Activated CD8-positive, alpha-beta T cell treated with anti-CD3 and anti-CD28 coated beads, Interleukin-2, amount 10 ng/mL, durations not matched to agents 7 days and 5 days (primary cell): ENCODE data around the gene CASP6. TPM values are rescaled to one million over a fixed set of nuclear protein-coding genes. Genes with fewer than 3 reads are reported as not detected.
A peak's percentile ranks its signal among the peaks of the same experiment; 100 is the strongest.

Experiments
- ATAC-seq: fragments of 150-1000 bp; cut with Tn5 transposase; one replicate; pipeline ENCODE4 v1.10.0; 2021; ENCODE audit warnings: moderate library complexity
- CTCF ChIA-PET: fragments of 350-600 bp; sonication (Branson Sonifier 250); formaldehyde crosslinking; loops from one replicate; lab custom pipeline; 2021; ENCODE audit warnings: antibody characterized with exemption; lab: Charles Lee
- POLR2A ChIA-PET: fragments of 350-600 bp; sonication (Branson Sonifier 250); formaldehyde crosslinking; loops from one replicate; lab custom pipeline; 2021; ENCODE audit warnings: antibody characterized with exemption; lab: Charles Lee
- DNase-seq: peaks from one replicate; pipeline ENCODE4 v3.0.0-alpha.2; 2020
- H3K27ac Mint-ChIP-seq: one replicate; pipeline ENCODE4 v1.8.0; 2021; ENCODE audit warnings: mild to moderate bottlenecking, mixed read lengths
- H3K27me3 Mint-ChIP-seq: one replicate; pipeline ENCODE4 v1.8.0; 2021; ENCODE audit warnings: low read depth, mixed read lengths
- H3K36me3 Mint-ChIP-seq: one replicate; pipeline ENCODE4 v1.8.0; 2021; ENCODE audit warnings: low read depth, mixed read lengths
- H3K4me1 Mint-ChIP-seq: one replicate; pipeline ENCODE4 v1.8.0; 2021; ENCODE audit warnings: low read depth, mixed read lengths
- H3K4me3 Mint-ChIP-seq: one replicate; pipeline ENCODE4 v1.8.0; 2021; ENCODE audit warnings: mild to moderate bottlenecking, mixed read lengths
- H3K9me3 Mint-ChIP-seq: one replicate; pipeline ENCODE4 v1.8.0; 2022; ENCODE audit warnings: mixed read lengths; ENCODE audit not compliant: insufficient read depth
- total RNA-seq, 2 experiments: library from RNA; stranded (reverse); gene quantifications; one replicate each; pipeline ENCODE4 v1.2.3, GENCODE V29; 2021

CASP6 gene
- total RNA-seq, 2 experiments from 2014 or later: 24.1 to 25.5 TPM

DNA sequence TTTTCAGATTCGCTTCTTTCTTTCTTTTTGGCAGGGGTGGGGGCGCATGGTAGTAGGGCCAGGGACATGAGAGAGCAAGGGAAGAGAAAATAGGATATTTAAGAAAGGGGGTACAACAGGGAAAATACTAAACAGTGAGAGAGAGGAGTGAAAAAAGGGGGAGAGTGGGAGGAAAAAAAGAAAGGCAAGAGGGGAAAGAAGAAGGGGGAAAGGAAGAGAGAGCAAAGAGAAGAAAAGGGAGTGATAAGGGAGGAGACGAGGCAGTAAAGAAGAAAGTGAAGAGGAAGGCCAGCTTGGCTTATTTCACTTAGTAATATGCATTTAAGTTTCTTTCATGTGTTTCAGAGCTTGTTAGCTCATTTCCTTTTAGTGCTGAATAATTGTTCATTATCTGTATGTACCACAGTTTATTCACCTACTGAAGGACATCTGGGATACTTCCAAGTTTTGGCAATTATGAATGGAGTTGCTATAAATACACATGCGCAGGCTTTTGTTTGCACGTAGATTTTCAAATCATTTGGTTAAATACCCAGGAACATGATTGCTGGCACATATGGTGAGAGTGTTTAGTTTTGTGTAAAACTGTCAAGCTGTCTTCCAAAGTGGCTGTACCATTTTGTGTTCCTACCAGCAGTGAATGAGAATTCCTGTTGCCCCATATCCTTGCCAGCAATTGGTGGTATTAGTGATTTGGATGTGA is 37.3 kb downstream of the CASP6 start:
- POLR2A ChIA-PET: no interaction called here
- Mint-ChIP-seq H3K4me3 (no peak overlapping the region), H3K27ac (no peak overlapping the region), H3K9me3 (no peaks in the 10 kb centered on the region), H3K27me3 (no peaks in the 10 kb centered on the region), H3K36me3 (peaks cover 41% of the 10 kb centered on the region), H3K4me1 (peaks cover 25% of the 10 kb centered on the region)
- ATAC-seq (no peak), DNase-seq (no peak)
- CTCF ChIA-PET: no interaction called here

- CTCF ChIA-PET: interaction anchor here (0.7 to 1.4 kb wide), 5 partner anchors 10 to 228 kb away, joined by 3 to 4 read pairs (median 3); no protein-coding TSS in a partner anchor
Measured at GRCh38 chr4:109662771-109663170, 40.5 kb downstream of the CASP6 start.

DNA sequence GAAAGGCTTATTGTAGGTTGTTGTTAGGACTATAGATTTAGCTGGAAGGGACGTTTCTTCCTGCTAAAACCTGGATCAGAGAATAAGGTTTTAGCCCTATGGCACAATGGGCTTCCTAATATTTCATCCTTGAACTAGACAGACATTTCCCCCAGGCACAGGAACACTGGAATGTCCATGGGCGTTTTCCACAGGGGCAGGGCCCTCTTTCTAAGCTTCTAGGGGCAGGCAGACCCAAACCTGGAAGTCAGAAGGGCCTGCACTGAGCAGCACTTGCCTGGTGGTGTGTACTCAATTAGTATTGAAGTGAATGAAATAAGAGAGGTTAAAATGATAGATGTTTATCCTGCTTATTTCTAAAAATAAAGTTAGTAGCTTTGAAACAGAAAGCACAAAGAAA is 41.1 kb downstream of the CASP6 start:
- H3K4me3 Mint-ChIP-seq: no peak overlapping the region
- no peak for DNase-seq
- peaks cover 10% of the 10 kb centered on the region for H3K4me1 Mint-ChIP-seq
- no peaks in the 10 kb centered on the region for H3K27me3 Mint-ChIP-seq
- CTCF ChIA-PET: interaction anchor here (0.7 to 1.4 kb wide), 3 partner anchors 9 to 228 kb away, joined by 3 to 4 read pairs (median 3); no protein-coding TSS in a partner anchor
- no peaks in the 10 kb centered on the region for H3K9me3 Mint-ChIP-seq
- H3K27ac Mint-ChIP-seq: no peak overlapping the region
- no peak for ATAC-seq
- POLR2A ChIA-PET: interaction anchor here (0.7 kb wide), 1 partner anchor 198 kb away, joined by 3 read pairs; no protein-coding TSS in a partner anchor
- H3K36me3 Mint-ChIP-seq: peaks cover 36% of the 10 kb centered on the region

More at GRCh38 chr4:109662771-109663170, 40.5 kb downstream of the CASP6 start:
- Mint-ChIP-seq H3K4me1 (peaks cover 12% of the 10 kb centered on the region), H3K4me3 (no peak overlapping the region), H3K27me3 (no peaks in the 10 kb centered on the region), H3K36me3 (peaks cover 36% of the 10 kb centered on the region), H3K27ac (no peak overlapping the region), H3K9me3 (no peaks in the 10 kb centered on the region)
- POLR2A ChIA-PET: no interaction called here
- ATAC-seq (no peak), DNase-seq (no peak)

- no peak for ATAC-seq
- Mint-ChIP-seq H3K36me3 (peaks cover 27% of the 10 kb centered on the region), H3K9me3 (no peaks in the 10 kb centered on the region), H3K27me3 (no peaks in the 10 kb centered on the region), H3K4me3 (no peak overlapping the region), H3K4me1 (peaks cover 14% of the 10 kb centered on the region), H3K27ac (peak overlapping the region; percentile 9)
- no peak for DNase-seq
- CTCF ChIA-PET: interaction anchor here (0.7 to 1.8 kb wide), 7 partner anchors 17 to 232 kb away, joined by 3 to 9 read pairs (median 4); partner anchors contain the start of gene SEC24B
- POLR2A ChIA-PET: interaction anchor here (0.7 kb wide), 2 partner anchors 26 to 99 kb away, joined by 3 read pairs; partner anchors contain the start of gene MCUB
Measured at GRCh38 chr4:109658871-109659410, 44.3 kb downstream of the CASP6 start.

- no peaks in the 10 kb centered on the region for H3K27me3 Mint-ChIP-seq
- POLR2A ChIA-PET: no interaction called here
- H3K36me3 Mint-ChIP-seq: peaks cover 26% of the 10 kb centered on the region
- ATAC-seq: no peak
- no peak overlapping the region for H3K4me3 Mint-ChIP-seq
- peaks cover 14% of the 10 kb centered on the region for H3K4me1 Mint-ChIP-seq
- DNase-seq: no peak
- CTCF ChIA-PET: interaction anchor here (1.8 kb wide), 1 partner anchor 99 kb away, joined by 4 read pairs; no protein-coding TSS in a partner anchor
- H3K9me3 Mint-ChIP-seq: no peaks in the 10 kb centered on the region
- H3K27ac Mint-ChIP-seq: peak overlapping the region; percentile 8
Measured at GRCh38 chr4:109657854-109658418, 45.3 kb downstream of the CASP6 start.

- Mint-ChIP-seq H3K36me3 (peaks cover 38% of the 10 kb centered on the region), H3K9me3 (peaks cover 4% of the 10 kb centered on the region), H3K27me3 (no peaks in the 10 kb centered on the region), H3K27ac (no peak overlapping the region), H3K4me1 (peaks cover 32% of the 10 kb centered on the region), H3K4me3 (no peak overlapping the region)
- POLR2A ChIA-PET: interaction anchor here (0.6 to 0.7 kb wide), 2 partner anchors 96 to 682 kb away, joined by 3 to 4 read pairs; partner anchors contain the start of gene MCUB
- DNase-seq (no peak), ATAC-seq (no peak)
- CTCF ChIA-PET: interaction anchor here (1.5 to 1.7 kb wide), 4 partner anchors 9 to 224 kb away, joined by 4 to 7 read pairs (median 4); partner anchors contain the start of gene SEC24B
Measured at GRCh38 chr4:109655396-109655795, 47.8 kb downstream of the CASP6 start.

DNA sequence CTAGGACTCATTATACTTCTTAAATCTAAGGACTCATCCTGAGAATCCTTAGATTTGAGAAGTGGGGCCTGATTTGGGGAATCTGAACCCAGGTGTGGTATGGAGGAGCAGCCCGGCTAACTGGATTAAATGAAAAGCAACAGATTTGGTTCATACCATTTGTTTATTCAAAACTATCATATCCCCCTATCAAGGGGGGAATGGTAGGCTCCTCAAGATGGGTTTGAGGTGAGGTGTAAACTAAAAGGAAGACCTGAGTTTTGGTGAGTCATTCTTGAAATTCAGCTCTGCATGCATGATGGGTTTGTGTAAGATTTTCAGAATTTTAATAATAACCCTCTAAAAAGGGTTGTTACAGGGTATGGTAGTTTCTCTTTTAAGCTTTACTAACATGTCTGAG is 53.4 kb downstream of the CASP6 start:
- CTCF ChIA-PET: interaction anchor here (0.7 to 0.9 kb wide), 2 partner anchors 13 to 19 kb away, joined by 3 read pairs; no protein-coding TSS in a partner anchor
- Mint-ChIP-seq H3K9me3 (peaks cover 4% of the 10 kb centered on the region), H3K4me1 (peaks cover 45% of the 10 kb centered on the region), H3K27me3 (no peaks in the 10 kb centered on the region), H3K4me3 (peak overlapping the region; percentile 47), H3K36me3 (peaks cover 52% of the 10 kb centered on the region), H3K27ac (peak overlapping the region; percentile 77)
- peak; percentile 47 for DNase-seq
- ATAC-seq: peak; percentile 40
- POLR2A ChIA-PET: interaction anchor here (0.9 to 1.4 kb wide), 3 partner anchors 41 to 90 kb away, joined by 4 read pairs; partner anchors contain the start of gene MCUB

DNA sequence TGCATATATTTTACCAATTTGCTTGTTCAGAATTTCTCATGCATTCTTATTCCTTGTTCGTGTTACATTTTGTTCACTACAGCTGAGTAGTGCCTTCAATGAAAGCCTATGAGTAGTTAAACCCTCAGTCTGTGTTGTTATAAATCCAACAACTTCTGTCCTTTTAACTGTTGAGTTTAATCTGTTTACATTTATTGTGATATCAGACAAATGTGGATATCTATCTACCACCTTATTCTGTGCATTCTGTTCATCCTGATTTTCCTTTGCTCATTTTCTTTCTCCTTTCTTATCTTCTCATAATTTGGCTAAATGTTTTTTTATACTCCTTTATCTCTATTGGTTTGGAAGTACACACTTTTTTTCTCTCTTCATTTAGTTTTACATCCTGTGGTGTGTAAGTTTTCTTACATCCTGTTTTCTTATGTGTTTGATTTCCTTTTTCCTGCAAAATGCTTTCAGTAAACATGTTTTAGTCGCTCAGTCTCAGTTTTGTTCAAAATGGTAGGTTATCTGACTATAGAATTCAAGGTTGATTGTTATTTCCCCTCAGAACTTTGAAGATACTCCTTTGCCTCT is 54.2 kb downstream of the CASP6 start:
- POLR2A ChIA-PET: interaction anchor here (0.9 to 1.5 kb wide), 5 partner anchors 42 to 215 kb away, joined by 3 to 8 read pairs (median 4); partner anchors contain the start of genes MCUB and SEC24B
- H3K27ac Mint-ChIP-seq: peak overlapping the region; percentile 89
- ATAC-seq: peak; percentile 25
- H3K4me3 Mint-ChIP-seq: peak overlapping the region; percentile 56
- no peak for DNase-seq
- peaks cover 4% of the 10 kb centered on the region for H3K9me3 Mint-ChIP-seq
- CTCF ChIA-PET: interaction anchor here (1.2 to 1.9 kb wide), 2 partner anchors 53 to 216 kb away, joined by 3 to 6 read pairs; partner anchors contain the start of gene SEC24B
- no peaks in the 10 kb centered on the region for H3K27me3 Mint-ChIP-seq
- peaks cover 51% of the 10 kb centered on the region for H3K36me3 Mint-ChIP-seq
- peaks cover 44% of the 10 kb centered on the region for H3K4me1 Mint-ChIP-seq

DNA sequence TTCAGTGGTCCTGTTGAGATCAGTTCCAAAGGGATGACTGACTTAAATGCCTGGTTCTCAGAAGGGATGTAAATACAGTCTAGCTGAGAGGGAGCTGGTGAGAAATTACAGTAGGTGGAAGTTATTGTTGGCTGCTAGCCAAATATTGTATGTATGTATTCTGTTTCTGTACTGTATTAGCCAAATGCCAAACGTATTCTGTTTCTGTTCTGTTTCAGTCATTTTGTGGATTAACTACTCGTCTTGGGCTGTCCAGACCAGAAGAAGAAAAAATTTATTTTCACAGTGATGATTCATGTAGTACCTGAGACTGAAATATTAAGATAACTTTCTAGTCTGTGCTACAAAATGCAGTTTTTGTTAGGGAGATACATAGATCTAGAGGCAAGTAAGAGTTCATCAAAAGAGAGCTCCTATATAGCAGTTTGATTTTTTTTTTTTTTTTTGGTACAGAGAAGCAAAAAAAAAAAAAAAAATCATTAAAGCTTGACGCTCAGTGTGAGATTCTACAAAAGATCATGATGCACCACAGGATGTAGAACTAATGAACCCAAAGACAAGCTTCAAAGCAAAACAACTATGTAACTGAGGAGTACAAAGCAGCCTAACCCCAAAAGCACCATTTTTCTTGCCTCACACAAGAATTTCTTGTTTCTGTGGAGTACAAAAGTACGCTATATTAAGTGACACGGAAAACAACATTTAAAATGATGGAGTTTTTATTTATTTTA is 54.8 kb downstream of the CASP6 start:
- Mint-ChIP-seq H3K9me3 (peaks cover 4% of the 10 kb centered on the region), H3K4me3 (peak overlapping the region; percentile 56), H3K27ac (peak overlapping the region; percentile 89), H3K36me3 (peaks cover 47% of the 10 kb centered on the region), H3K4me1 (peaks cover 44% of the 10 kb centered on the region), H3K27me3 (no peaks in the 10 kb centered on the region)
- peak; percentile 76 for ATAC-seq
- POLR2A ChIA-PET: interaction anchor here (0.9 to 1.5 kb wide), 4 partner anchors 53 to 214 kb away, joined by 3 to 8 read pairs (median 5); partner anchors contain the start of genes MCUB and SEC24B
- DNase-seq: no peak
- CTCF ChIA-PET: interaction anchor here (1.2 to 1.9 kb wide), 2 partner anchors 54 to 215 kb away, joined by 3 to 6 read pairs; partner anchors contain the start of gene SEC24B

GRCh38 chr4:109645874-109646710 is 57.2 kb downstream of the CASP6 start:
- ATAC-seq: peak; percentile 6
- Mint-ChIP-seq H3K9me3 (no peaks in the 10 kb centered on the region), H3K27me3 (no peaks in the 10 kb centered on the region), H3K4me3 (no peak overlapping the region), H3K4me1 (peaks cover 32% of the 10 kb centered on the region), H3K27ac (no peak overlapping the region), H3K36me3 (peaks cover 30% of the 10 kb centered on the region)
- no peak for DNase-seq
- POLR2A ChIA-PET: interaction anchor here (0.8 to 1.6 kb wide), 3 partner anchors 16 to 86 kb away, joined by 3 to 5 read pairs (median 4); partner anchors contain the start of gene MCUB
- CTCF ChIA-PET: interaction anchor here (1.0 to 2.4 kb wide), 4 partner anchors 9 to 21 kb away, joined by 3 to 10 read pairs (median 4); no protein-coding TSS in a partner anchor
